ENCODE measurements around the gene TFAP2E. TPM values are rescaled to one million over a fixed set of nuclear protein-coding genes. Genes with fewer than 3 reads are reported as not detected.

TFAP2E gene
- total RNA-seq, 4 donors from 2014 or later = 1.4 TPM; not detected in 3

Other genes starting within 250 kb of the TFAP2E start
- gene KIAA0319L, start 15.9 kb upstream of the TFAP2E start, total RNA-seq = 100 to 1,000 TPM in 3 of 4 donors, 10 to 100 TPM in 1; 88.3 to 143 (median 129) TPM
- gene NCDN, start 15.5 kb upstream of the TFAP2E start, total RNA-seq = 10 to 100 TPM in 3 of 4 donors, 1 to 10 TPM in 1; 6.3 to 15.3 (median 13.2) TPM
- gene PSMB2, start 68.2 kb downstream of the TFAP2E start, total RNA-seq = 10 to 100 TPM; 31.5 to 79.2 (median 42.6) TPM
- gene C1orf216, start 145.6 kb downstream of the TFAP2E start, total RNA-seq = 1 to 10 TPM; 2.7 to 5.8 (median 3.4) TPM
- 10 to 100 TPM in 1 of 4 donors, 1 to 10 TPM in 2, under 1 TPM in 1; 0.40 to 20.6 (median 3.7) TPM for gene CLSPN, start 196.7 kb downstream of the TFAP2E start, total RNA-seq
- gene AGO4, start 234.7 kb downstream of the TFAP2E start, total RNA-seq = 10 to 100 TPM in 3 of 4 donors, 1 to 10 TPM in 1; 8.3 to 44.2 (median 18.6) TPM